ENCODE results near the gene STKLD1.
"Not testable (repeated sequence)": the region's sequence is repeated elsewhere in the genome, so short reads cannot be mapped to it uniquely, and the experiment has no call there.

GRCh38 chr9:133392308-133392707 lies 16.1 kb downstream of the STKLD1 start:
- not testable (repeated sequence) for TF ChIP-seq CTCF (IDR thresholded peaks at IDR 0.05); EZH2 (IDR thresholded peaks at IDR 0.05; ENCODE audit: borderline replicate concordance, insufficient read depth, low read depth, low read length, poor library complexity, severe bottlenecking)
